HG03280 (cell line): ENCODE measurements around the gene ITGAE.

Experiments
- ATAC-seq: cut with Tn5 transposase; IDR thresholded peaks from one replicate; pipeline ENCODE4 v1.9.1; 2021; ENCODE audit warnings: mild to moderate bottlenecking, moderate library complexity; ENCODE audit not compliant: unreplicated experiment

ITGAE gene

GRCh38 chr17:3821101-3821500 is 20.1 kb upstream of the ITGAE start:
- no peak for ATAC-seq

GRCh38 chr17:3818786-3819185 is 17.8 kb upstream of the ITGAE start:
- ATAC-seq = no peak

DNA sequence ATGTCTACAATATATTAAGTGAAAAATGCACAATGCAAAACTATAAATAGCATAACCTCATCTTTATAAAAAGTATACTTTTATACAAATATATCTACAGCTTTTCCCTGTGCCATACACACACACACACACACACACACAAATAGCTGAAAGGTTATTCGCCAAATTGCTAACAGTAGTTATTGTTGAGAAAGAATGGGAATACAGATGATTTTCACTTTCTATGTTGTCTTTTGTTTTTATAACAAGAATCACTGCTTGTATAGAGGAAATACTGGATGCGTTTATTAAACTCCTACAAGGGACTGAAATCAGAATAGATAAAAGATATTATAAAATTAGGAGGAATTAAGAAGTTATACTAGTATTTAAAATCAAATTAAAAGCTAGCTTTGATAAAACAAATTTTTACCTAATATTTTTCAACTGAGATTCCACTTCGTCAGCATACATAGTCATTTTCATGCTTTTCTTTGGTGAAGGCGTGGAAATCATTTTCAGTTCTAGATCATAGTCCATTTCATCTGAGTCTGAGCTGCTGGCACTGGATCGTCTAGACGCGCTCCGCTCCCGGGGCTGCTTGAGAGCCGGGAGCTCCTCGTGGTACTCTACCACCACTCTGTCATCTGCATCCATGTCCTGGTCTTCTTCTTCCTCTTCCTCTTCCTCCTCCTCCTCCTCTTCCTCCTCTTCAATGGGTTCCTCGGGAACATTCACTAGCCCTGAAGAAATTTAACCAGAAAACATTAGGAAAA is 17.0 kb upstream of the ITGAE start:
- no peak for ATAC-seq

DNA sequence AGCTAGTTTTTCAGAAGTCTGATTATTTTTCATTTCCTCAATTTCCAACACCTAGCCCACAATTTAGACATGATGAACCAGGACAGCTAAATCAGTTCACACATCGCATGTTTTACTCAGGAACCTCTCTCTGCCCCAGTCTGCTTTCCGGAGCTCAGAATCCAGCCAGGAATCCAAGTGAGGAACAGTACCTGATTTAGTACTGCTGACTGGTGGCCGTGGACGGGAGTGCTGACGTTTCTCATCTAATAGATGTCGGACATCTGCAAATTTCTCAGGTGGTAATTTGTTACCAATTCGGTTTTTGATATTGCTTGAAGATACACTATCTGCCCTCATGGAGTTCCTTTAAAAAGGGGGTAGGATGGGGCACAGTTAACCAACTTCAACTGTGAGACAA is 14.9 kb upstream of the ITGAE start:
- no peak for ATAC-seq

- ATAC-seq = no peak
Observed at GRCh38 chr17:3815122-3815521, 14.1 kb upstream of the ITGAE start.

DNA sequence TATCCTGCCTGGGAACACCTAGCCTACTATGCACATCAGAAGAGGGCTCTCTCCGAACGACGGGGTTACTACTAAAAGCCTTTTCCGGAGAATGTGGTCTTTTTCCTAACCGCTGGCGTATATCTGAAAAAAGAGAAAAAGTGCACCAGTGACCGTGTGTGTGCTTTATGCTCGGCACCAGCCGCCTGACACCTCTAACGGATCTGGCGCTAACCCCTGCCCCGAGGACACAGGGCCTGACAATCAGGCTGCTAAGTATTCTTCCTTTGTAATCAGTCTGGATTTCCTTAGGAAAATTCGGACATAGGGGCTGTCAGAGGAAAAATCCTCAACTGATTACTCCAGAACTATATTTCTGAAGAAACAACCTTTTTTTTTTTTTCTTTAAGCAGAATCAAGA is 13.4 kb upstream of the ITGAE start:
- ATAC-seq = no peak

- no peak for ATAC-seq
Observed at GRCh38 chr17:3813171-3813570, 12.2 kb upstream of the ITGAE start.

- no peak for ATAC-seq
Observed at GRCh38 chr17:3812771-3813170, 11.8 kb upstream of the ITGAE start.

GRCh38 chr17:3812284-3812683 is 11.3 kb upstream of the ITGAE start:
- no peak for ATAC-seq

DNA sequence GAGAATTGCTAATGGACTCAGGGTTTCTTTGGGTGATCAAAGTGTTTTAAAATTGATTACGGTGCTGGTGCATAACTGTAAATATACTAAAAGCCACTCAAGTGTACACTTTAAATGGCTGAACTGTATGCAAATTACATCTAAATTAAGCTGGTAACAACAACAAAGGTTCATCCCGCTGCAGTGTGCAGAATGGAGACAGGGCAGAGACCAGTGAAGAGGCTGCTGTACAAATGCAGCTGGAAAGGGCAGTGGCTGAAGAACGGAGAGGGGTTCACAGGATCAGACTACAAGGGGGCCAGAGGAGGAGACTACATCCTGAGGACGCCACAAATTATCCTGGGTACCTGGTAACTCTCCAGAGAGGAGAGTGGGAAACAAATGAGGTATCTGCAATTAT is 9.0 kb upstream of the ITGAE start:
- no peak for ATAC-seq

DNA sequence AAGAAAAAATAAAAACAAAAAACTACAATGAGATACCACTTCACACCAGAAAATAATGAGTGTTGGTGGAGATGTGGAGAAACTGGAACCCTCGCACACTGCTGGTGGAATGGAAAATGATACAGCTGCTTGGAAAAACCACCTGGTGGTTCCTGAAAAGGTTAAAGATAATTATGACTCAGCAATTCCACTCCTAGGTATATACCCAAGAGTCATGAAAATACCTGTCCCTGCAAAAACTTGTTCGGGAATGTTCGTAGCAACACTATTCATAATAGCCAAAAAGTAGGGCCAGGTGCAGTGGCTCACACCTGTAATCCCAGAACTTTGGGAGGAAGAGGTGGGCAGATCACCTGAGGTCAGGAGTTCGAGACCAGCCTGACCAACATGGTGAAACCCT is 8.1 kb upstream of the ITGAE start:
- no peak for ATAC-seq

DNA sequence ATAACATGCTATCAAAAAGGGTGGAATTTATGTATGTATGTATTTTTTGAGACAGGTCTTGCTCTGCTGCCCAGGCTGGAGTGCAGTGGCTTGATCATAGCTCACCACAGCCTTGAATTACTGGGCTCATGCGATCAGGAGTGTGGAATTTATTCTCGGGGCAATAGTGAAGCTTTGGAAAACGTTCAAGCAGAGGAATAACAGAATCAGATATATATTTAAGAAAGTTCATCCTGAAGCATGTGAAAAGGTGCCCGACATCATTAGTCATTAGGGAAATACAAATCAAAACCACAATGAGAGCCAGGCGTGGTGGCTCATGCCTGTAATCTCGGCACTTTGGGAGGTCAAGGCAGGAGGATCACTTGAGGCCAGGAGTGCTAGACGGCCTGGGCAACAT is 7.7 kb upstream of the ITGAE start:
- no peak for ATAC-seq

DNA sequence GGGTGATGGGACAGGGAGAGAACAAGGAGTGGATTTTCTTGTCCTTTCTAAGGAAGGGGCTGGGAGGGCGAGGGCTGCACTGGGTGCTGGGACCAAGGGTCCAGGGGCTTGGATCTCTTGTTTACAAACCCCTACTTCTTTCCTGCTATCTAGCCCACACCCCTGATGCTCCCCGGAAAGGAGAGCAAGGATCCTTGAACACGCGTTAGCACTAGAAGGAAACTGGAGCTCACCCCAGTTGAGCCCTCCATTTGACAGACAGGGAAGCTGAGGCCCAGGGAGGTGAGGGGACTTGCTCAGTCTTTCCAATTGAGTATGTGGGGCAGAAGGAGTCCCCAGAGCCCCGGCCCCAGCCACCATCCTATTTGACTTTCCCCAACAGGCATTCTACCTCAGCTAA is 4.6 kb upstream of the ITGAE start:
- no peak for ATAC-seq

DNA sequence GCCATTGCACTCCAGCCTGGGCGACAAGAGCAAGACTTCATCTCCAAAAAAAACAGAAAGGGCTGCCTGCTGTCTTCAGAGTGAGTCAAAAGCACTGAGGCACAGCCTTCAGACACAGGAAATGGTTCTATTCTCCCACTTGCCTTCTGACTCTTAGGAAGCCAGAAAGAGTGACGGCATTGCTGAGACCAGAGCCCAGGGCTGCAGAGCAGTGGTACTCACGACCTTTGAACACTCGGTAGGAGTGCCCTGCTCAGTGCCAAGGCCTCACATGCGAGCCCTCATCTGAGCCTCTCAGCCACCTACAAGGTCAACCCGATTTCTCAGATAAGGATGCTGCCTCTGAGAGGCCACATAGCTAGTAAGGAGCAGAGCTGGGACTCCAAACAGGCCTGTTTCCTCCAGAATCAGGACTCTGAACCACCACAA is 3.5 kb upstream of the ITGAE start:
- ATAC-seq = peak; percentile 53

DNA sequence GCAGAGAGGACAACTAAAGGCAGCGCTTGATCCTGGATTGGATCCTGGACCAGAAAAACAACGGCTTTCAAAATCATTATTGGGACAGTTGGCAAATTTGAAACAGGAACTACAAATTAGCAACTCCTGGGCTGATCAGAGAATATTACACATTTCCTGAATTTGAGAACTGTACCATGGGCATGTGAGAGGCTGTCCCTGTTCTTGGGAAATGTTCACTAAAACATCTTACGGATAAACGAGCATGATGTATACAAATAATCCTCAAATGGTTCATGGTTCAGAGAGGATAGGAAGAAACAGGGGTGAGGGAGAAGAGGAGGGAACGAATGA is 2.3 kb upstream of the ITGAE start:
- ATAC-seq = no peak

DNA sequence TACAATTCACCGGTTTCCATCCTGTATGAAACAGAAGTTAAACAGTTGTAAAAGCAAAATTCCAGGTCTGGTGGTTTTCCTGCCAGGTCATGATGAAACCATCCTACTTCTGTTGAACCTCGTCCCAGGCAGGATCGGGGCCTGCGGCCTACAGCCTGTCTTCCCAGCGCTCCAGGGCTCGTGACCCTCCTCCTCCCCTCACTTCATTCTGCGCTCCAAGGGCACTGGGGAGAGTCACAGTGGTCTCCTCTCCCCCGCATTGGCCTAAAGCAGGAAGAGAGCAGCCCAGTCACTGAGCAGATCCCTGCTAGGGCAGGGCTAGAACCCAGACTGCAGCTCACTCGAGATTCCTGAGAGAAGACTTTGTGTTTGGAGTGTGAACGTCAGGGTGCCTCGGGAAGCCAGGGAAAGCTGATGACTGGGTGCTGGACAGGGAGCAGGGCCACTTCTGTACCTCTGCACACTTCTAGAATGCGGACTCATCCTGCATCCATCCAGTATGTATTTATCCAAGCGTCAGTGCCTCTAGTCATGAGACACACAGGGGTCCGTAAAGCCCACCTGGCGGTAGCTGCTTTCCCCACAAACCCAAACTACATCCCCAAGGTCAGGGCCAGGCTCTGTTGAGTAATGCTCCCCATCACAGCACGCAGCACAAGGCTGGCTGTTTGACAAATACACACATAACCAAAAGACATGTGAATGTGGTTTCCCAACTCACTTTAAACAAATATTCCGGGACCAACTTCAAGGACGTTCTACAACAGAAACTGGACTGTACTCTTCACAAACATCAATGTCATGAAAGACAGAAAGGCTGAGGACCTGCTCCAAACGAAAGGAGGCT is 1.7 kb upstream of the ITGAE start:
- ATAC-seq = no peak

DNA sequence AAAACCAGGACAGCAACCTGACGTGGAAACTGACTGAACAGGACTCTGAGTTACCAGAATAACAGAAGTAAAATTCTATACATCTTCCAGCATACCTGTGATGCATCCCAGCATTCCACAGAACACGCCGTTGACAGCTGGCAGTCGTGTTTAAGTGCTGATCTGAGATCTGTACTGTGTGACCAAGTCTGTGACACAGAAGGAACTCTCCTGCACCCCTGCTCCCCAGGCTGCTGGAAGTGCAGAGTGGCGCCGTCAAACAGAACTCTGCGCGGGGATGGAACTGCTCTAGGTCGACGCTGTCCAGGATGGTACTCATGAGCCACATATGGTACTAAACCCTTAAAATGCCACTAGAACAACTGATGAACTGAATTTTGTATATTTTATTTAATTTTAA is 804 bp upstream of the ITGAE start:
- no peak for ATAC-seq

DNA sequence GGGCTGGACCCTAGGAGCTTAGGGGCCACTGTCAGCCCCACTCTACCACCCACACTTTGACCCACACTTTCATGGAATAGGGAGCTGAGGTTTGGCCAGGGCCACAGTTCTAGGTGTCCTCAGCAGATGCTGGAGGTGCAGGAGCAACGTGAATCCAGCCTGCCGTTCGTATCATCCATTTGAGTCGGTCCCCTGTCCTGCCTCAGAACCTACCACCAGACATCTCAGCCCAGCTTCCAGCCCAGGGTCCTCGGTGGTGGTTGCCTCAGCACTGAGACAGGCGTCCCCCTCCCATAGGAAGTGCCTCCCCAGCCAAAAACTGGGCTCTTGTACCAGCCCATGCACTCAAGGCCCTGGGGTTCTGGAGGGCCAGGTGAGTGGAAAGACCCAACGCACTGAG is 359 bp upstream of the ITGAE start:
- no peak for ATAC-seq

DNA sequence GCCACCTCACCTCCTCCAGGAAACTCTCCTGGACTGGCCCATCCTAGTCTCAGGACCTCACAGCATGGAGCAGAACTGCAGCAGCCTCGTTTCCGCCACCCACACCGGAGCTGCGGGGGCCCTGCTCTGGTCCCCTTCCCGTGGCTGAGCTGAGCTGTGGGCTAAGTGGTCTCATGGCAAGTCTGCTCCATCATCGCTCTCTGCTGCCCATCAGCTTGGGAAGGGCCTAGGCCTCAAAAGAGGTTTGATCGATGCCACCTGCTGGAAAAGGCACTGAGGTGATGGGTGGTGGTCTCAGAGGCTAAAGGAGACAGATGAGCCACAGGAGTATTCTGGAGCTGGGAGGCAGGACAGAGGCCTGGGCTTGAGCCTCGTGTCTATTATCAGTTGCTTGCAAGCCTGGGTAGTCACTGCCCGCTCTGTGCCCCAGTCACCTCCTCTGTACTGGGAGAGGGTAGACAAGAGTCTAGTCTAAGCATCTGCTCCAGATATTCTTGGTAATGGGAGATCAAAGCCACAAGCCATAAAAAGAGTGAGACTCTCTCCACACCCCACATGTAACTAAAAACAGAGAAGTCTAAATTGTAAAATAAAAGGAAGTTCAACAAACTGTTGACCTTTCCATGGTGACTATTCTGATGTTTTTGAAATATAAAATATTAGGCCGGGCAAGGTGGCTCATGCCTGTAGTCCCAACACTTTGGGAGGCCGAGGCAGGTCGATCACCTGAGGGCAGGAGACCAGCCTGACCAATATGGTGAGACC is 1.6 kb downstream of the ITGAE start:
- ATAC-seq = no peak

GRCh38 chr17:3798273-3799180 is 2.5 kb downstream of the ITGAE start:
- ATAC-seq = no peak

- ATAC-seq = no peak
Observed at GRCh38 chr17:3796822-3797170, 4.2 kb downstream of the ITGAE start.
